GM10248 (cell line): ENCODE results near the gene TAGLN.

Source experiments
- CTCF ChIA-PET: fragments of 300-600 bp; sonication (Branson Sonifier 250); formaldehyde crosslinking; extraction: SDS; loops from one replicate; lab custom pipeline; 2021; ENCODE audit warnings: antibody characterized with exemption; lab: Yijun Ruan, JAX
- POLR2A ChIA-PET: fragments of 350-650 bp; sonication (Branson Sonifier 250); formaldehyde crosslinking; extraction: SDS; loops from one replicate; lab custom pipeline; 2020; ENCODE audit warnings: antibody characterized with exemption; lab: Yijun Ruan, JAX
- DNase-seq: peaks from one replicate; pipeline ENCODE4 v3.0.0; 2012; ENCODE audit errors: extremely low spot score
- CTCF ChIP-seq: IDR thresholded peaks from 2 replicates; pipeline ENCODE4 v1.5.1; 2012; ENCODE audit warnings: mild to moderate bottlenecking, low read depth; ENCODE audit errors: extremely low read depth, missing control alignments, control extremely low read depth

The TAGLN gene

GRCh38 chr11:117199053-117199915, at the start of gene TAGLN:
Gene TAGLN (plus strand): TSS chr11:117199370. CDS start chr11:117203014, 3,644 bp downstream.
- no peak for DNase-seq
- TF ChIP-seq CTCF = no peak
- ChIA-PET POLR2A (no interaction called here), CTCF (interaction anchor here (1.5 kb wide), 1 partner anchor 18 kb away, joined by 5 read pairs; no protein-coding TSS in a partner anchor)

- TF ChIP-seq CTCF = no peak
- CTCF ChIA-PET = no interaction called here
- no peak for DNase-seq
- POLR2A ChIA-PET = interaction anchor here (1.1 kb wide), 1 partner anchor 298 kb away, joined by 3 read pairs; no protein-coding TSS in a partner anchor
Measured at GRCh38 chr11:117152066-117152465, 47.1 kb upstream of the TAGLN start.

DNA sequence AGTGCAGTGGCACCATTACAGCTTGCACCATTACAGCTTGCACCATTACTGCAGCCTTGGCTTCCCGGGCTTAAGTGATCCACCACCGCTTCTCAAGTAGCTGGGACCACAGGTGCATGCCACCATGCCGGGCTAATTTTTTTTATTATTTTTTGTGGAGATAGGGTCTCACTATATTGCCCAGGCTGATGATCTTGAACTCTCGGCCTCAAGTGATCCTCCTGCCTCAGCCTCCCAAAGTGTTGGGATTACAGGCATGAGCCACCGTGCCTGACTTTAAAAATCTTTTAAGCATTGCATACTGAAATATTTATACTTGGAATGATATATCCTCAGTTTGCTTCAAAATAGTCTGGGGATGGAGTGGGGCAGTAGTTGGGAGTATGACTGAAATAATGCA, 44.7 kb upstream of the TAGLN start:
- no peak for DNase-seq
- no peak for TF ChIP-seq CTCF
- POLR2A ChIA-PET = no interaction called here
- CTCF ChIA-PET = interaction anchor here (0.5 to 1.4 kb wide), 3 partner anchors 9 to 22 kb away, joined by 3 read pairs; no protein-coding TSS in a partner anchor

DNA sequence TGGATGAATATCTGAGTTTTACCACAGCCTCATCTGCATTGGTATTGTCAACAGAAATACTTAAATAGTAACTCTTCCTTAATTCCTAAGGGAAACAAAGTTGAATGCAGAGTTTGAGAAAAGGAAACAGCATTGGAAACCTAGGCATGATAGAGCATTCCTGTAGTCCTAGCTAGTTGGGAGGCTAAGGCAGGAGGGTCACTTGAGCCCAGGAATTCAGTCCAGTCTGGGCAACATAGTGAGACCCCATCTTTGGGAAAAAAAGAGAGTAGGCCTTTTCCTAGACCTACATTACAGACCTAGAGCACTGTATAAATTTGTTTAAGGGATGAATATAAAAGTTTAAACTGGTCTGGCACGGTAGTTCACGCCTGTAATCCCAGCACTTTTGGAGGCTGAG, 41.7 kb upstream of the TAGLN start:
- POLR2A ChIA-PET = no interaction called here

DNA sequence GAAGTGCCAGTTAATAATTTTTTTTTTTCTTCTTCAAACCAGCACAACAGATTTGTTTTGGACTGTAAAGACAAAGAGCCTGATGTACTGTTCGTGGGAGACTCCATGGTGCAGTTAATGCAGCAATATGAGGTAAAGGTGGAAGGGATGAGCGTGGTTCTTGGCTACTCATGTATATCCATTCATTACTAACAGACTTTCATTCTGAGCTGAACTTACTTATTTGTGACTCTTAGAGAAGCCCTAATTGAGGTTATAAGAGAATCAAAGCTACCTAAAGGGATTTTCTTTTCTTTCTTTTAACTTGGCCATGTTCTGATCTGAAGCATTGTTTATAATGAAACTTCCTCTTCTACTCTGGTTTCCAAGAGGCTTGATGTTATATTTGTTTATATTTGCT, 39.3 kb upstream of the TAGLN start:
- no peak for DNase-seq
- ChIA-PET POLR2A (no interaction called here), CTCF (interaction anchor here (1.0 to 3.2 kb wide), 6 partner anchors 10 to 372 kb away, joined by 3 to 21 read pairs (median 5); partner anchors contain the start of genes SIDT2 and ZPR1)
- no peak for TF ChIP-seq CTCF

More for the DNA sequence above, 41.7 kb upstream of the TAGLN start:
- DNase-seq = no peak
- TF ChIP-seq CTCF = no peak
- CTCF ChIA-PET = interaction anchor here (0.8 to 1.6 kb wide), 4 partner anchors 10 to 69 kb away, joined by 3 to 7 read pairs (median 4); partner anchors contain the start of gene PAFAH1B2

DNA sequence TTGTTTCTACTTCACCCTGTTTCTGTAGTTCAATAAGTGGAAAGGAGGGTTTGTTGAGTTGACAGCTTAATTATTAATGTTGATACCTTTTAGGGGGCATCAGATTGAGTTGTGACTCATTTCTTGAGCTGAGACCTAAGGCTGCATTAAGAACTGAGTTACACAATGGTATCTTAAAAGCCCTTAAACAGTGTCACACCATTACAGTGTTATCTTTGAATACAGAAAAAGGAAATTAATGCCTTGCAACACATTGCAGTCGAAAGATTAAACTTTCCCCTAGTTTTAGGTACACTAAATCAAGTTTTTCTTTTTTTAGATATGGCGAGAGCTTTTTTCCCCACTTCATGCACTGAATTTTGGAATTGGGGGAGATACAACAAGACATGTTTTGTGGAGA, 38.3 kb upstream of the TAGLN start:
- ChIA-PET CTCF (interaction anchor here (1.0 to 3.2 kb wide), 5 partner anchors 11 to 373 kb away, joined by 3 to 21 read pairs (median 7); partner anchors contain the start of genes SIDT2 and ZPR1), POLR2A (interaction anchor here (0.6 kb wide), 2 partner anchors 11 to 890 kb away, joined by 3 to 6 read pairs; no protein-coding TSS in a partner anchor)
- no peak for DNase-seq
- TF ChIP-seq CTCF = no peak
